GM23248 (cell line): Measurements from ENCODE around the gene BCL2. TPM values are rescaled to one million over a fixed set of nuclear protein-coding genes. Genes with fewer than 3 reads are reported as not detected.

Experiments
- DNase-seq: peaks from one replicate; pipeline ENCODE4 v3.0.0-alpha.2; 2015
- H2AFZ ChIP-seq: fragments of 200-600 bp; sonication (generic); 2 replicates; pipeline ENCODE4 v1.6.1; 2016; ENCODE audit warnings: antibody characterized with exemption
- H3F3A ChIP-seq: fragments of 200-600 bp; sonication (generic); 2 replicates; pipeline ENCODE4 v1.6.1; 2016; ENCODE audit warnings: mild to moderate bottlenecking, antibody characterized with exemption, mixed run types; ENCODE audit not compliant: insufficient read depth
- H3K27ac ChIP-seq: fragments of 200-600 bp; sonication (generic); 2 replicates; pipeline ENCODE4 v1.5.1; 2016; ENCODE audit warnings: mild to moderate bottlenecking
- H3K27me3 ChIP-seq: fragments of 200-600 bp; sonication (generic); replicated peaks from 2 replicates; pipeline ENCODE4 v1.6.1; 2016; ENCODE audit warnings: mild to moderate bottlenecking; ENCODE audit not compliant: insufficient read depth
- H3K36me3 ChIP-seq: fragments of 200-600 bp; sonication (generic); 2 replicates; pipeline ENCODE4 v1.6.1; 2016; ENCODE audit warnings: low read depth, mild to moderate bottlenecking
- H3K4me1 ChIP-seq: fragments of 200-600 bp; sonication (generic); 2 replicates; pipeline ENCODE4 v1.6.1; 2016; ENCODE audit warnings: mild to moderate bottlenecking; ENCODE audit not compliant: insufficient read depth
- H3K4me2 ChIP-seq: fragments of 200-600 bp; sonication (generic); one replicate; pipeline ENCODE4 v1.6.1; 2016; ENCODE audit warnings: mild to moderate bottlenecking; ENCODE audit not compliant: unreplicated experiment
- H3K4me3 ChIP-seq: fragments of 200-600 bp; sonication (generic); 2 replicates; pipeline ENCODE4 v1.5.1; 2016; ENCODE audit warnings: mild to moderate bottlenecking
- H3K79me2 ChIP-seq: fragments of 200-600 bp; sonication (generic); 2 replicates; pipeline ENCODE4 v1.6.1; 2016; ENCODE audit warnings: mild to moderate bottlenecking; ENCODE audit not compliant: insufficient read depth
- H3K9ac ChIP-seq: fragments of 200-600 bp; sonication (generic); 2 replicates; pipeline ENCODE4 v1.6.1; 2016; ENCODE audit warnings: mild to moderate bottlenecking
- H3K9me2 ChIP-seq: fragments of 200-600 bp; sonication (generic); 2 replicates; pipeline ENCODE4 v1.6.1; 2016; ENCODE audit warnings: mixed run types, mild to moderate bottlenecking, moderate library complexity; ENCODE audit not compliant: insufficient read depth
- H3K9me3 ChIP-seq: fragments of 200-600 bp; sonication (generic); one replicate; pipeline ENCODE4 v1.6.1; 2017; ENCODE audit warnings: low read depth
- H4K20me1 ChIP-seq: fragments of 200-600 bp; sonication (generic); 2 replicates; pipeline ENCODE4 v1.6.0; 2016; ENCODE audit not compliant: insufficient read depth
- EZH2 ChIP-seq: fragments of 200-600 bp; sonication (generic); IDR thresholded peaks from 2 replicates; pipeline ENCODE4 v1.6.1; 2018; ENCODE audit warnings: antibody characterized with exemption, mild to moderate bottlenecking; ENCODE audit not compliant: insufficient read depth, poor library complexity, severe bottlenecking
- EZH2phosphoT487 ChIP-seq: fragments of 200-600 bp; sonication (generic); IDR thresholded peaks from 2 replicates; pipeline ENCODE4 v1.6.1; 2018; ENCODE audit warnings: antibody characterized with exemption, moderate library complexity, mild to moderate bottlenecking, low read depth; ENCODE audit not compliant: insufficient read depth
- WGBS, 2 experiments: methylation state at CpG; one replicate each; pipeline ENCODE4 v1.1.6; 2015 to 2017; ENCODE audit warnings: low lambda C conversion rate in 2 of 2, low coverage in 1 of 2; ENCODE audit errors: missing lambda C conversion rate in 2 of 2; 5-methylcytosine and 5-hydroxymethylcytosine counted together
- in situ Hi-C: fragments of 300-500 bp; cut with MboI; formaldehyde crosslinking; loops from 2 replicates; pipeline ENCODE4 v1.15.0; 2020
- polyA plus RNA-seq: library from polyadenylated mRNA; unstranded; fragments of >200 nt; fragmentation: Nextera tagmentation; extraction: Ambion mirVana; gene quantifications from 2 replicates; pipeline ENCODE4 v1.2.1, GENCODE V29; 2016
- total RNA-seq: library from RNA; depleted of rRNA; stranded (reverse); fragments of >200 nt; shearing (Covaris generic); gene quantifications from 2 replicates; pipeline ENCODE4 v1.2.3, GENCODE V29; 2014

The BCL2 gene
- total and polyA plus RNA-seq, 2 experiments from 2014 or later = 0.30 to 1.5 TPM

DNA sequence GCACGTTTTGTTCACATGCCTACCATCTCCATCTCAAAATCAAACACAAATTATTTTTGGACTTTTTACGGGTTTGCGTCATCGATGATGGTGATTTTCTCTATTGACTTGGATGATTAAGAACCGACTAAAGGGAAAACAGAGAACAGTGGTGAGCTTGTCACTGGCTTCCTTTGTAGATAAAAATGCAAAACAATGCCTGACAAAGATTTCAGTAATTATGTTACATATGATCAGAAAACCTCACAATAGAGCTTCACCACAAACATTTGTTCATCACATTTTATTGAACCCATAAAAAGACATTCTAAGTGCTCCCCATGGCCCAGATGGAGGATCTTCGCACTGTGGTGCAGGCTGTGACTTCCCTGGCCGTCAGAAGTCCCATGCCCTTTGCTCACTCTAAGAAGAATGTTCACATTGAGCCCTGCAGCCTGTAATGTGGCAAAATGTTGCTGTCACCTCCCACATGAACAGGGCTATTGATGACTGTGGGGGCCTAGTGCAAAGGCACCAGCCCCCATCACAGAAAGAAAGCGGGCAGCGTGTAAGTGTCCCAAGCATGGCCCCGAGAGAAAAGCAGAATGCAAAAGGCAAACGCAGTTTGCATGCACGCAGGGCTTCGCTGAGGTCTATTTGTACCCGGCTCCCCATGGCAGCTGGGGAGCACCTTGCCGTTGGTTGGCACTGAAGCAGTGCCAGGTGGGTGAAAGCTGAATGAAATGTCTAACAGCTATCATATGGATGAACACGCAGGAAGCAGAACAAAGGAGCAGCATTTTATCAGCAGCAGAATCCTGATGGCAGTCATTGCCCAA is 60.6 kb downstream of the BCL2 start:
- Histone ChIP-seq H3K27me3 (no peaks in the 10 kb centered on the region), H3K36me3 (no peaks in the 10 kb centered on the region), H3K4me2 (no peak overlapping the region), H3K79me2 (no peaks in the 10 kb centered on the region), H3K4me1 (peaks cover 1% of the 10 kb centered on the region), H3F3A (no peaks in the 10 kb centered on the region), H3K27ac (no peak overlapping the region), H4K20me1 (no peaks in the 10 kb centered on the region), H2AFZ (no peak overlapping the region), H3K9me2 (no peaks in the 10 kb centered on the region), H3K9ac (no peak overlapping the region), H3K4me3 (no peak overlapping the region), H3K9me3 (no peaks in the 10 kb centered on the region)
- TF ChIP-seq EZH2 = no peak
- TF ChIP-seq EZH2phosphoT487 = no peak
- in situ Hi-C loops = no loop called here
- 82 to 83% methylated on average over 16 of the region's 16 CpGs for WGBS, 2 experiments
- no peak for DNase-seq

- peaks cover 7% of the 10 kb centered on the region for H3F3A ChIP-seq
- no peak for DNase-seq
- H3K4me1 ChIP-seq = peaks cover 12% of the 10 kb centered on the region
- TF ChIP-seq EZH2 = no peak
- TF ChIP-seq EZH2phosphoT487 = no peak
- H3K9ac ChIP-seq = no peak overlapping the region
- H3K79me2 ChIP-seq = no peaks in the 10 kb centered on the region
- H2AFZ ChIP-seq = no peak overlapping the region
- H3K27me3 ChIP-seq = no peaks in the 10 kb centered on the region
- H3K27ac ChIP-seq = no peak overlapping the region
- WGBS, 2 experiments = 74 to 83% methylated on average over 5 of the region's 5 CpGs
- no peaks in the 10 kb centered on the region for H4K20me1 ChIP-seq
- no peak overlapping the region for H3K4me2 ChIP-seq
- no peaks in the 10 kb centered on the region for H3K36me3 ChIP-seq
- no peaks in the 10 kb centered on the region for H3K9me2 ChIP-seq
- in situ Hi-C loops = no loop called here
- no peak overlapping the region for H3K4me3 ChIP-seq
- H3K9me3 ChIP-seq = no peaks in the 10 kb centered on the region
Observed at GRCh38 chr18:63257453-63257852, 62.1 kb downstream of the BCL2 start.

DNA sequence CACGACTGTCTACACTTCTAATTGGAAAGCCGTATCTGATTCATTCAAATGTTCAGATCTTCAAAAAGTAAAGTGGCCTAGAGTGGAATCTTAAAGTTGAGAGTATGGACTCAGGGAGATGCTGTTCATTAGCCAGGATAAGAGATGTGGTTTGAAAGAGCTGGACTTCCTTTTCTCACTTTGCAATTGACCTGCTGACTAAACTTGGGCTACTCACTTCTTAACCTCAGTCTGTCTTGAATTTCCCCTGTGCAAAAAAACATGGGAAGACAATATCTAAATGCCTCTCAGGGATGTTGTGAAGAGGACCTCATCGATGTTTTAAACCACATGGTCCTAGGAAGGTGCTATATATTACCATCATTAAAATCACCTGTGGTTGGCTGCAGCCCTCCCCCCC is 64.1 kb downstream of the BCL2 start:
- H3K9me3 ChIP-seq = no peaks in the 10 kb centered on the region
- no peak for DNase-seq
- no peak overlapping the region for H3K4me2 ChIP-seq
- no peaks in the 10 kb centered on the region for H3K36me3 ChIP-seq
- no peak overlapping the region for H3K4me3 ChIP-seq
- H3K4me1 ChIP-seq = peaks cover 12% of the 10 kb centered on the region
- WGBS, 2 experiments = 84 to 86% methylated on average over 3 of the region's 3 CpGs
- no peaks in the 10 kb centered on the region for H3K9me2 ChIP-seq
- no peak overlapping the region for H3K9ac ChIP-seq
- no peak overlapping the region for H2AFZ ChIP-seq
- H3K27me3 ChIP-seq = no peaks in the 10 kb centered on the region
- H3K79me2 ChIP-seq = no peaks in the 10 kb centered on the region
- H4K20me1 ChIP-seq = no peaks in the 10 kb centered on the region
- peaks cover 7% of the 10 kb centered on the region for H3F3A ChIP-seq
- no peak overlapping the region for H3K27ac ChIP-seq
- in situ Hi-C loops = no loop called here
- TF ChIP-seq EZH2phosphoT487 (no peak), EZH2 (no peak)

GRCh38 chr18:63254716-63255399 is 64.7 kb downstream of the BCL2 start:
- Histone ChIP-seq H3K4me1 (peaks cover 12% of the 10 kb centered on the region), H2AFZ (no peak overlapping the region), H3K4me3 (no peak overlapping the region), H3K9me2 (no peaks in the 10 kb centered on the region), H3K27me3 (no peaks in the 10 kb centered on the region), H3K4me2 (no peak overlapping the region), H3K79me2 (no peaks in the 10 kb centered on the region), H3K27ac (no peak overlapping the region), H3F3A (peaks cover 7% of the 10 kb centered on the region), H3K9ac (no peak overlapping the region), H4K20me1 (no peaks in the 10 kb centered on the region), H3K36me3 (no peaks in the 10 kb centered on the region), H3K9me3 (no peaks in the 10 kb centered on the region)
- 92 to 96% methylated on average over 4 of the region's 4 CpGs for WGBS, 2 experiments
- TF ChIP-seq EZH2 (no peak), EZH2phosphoT487 (no peak)
- DNase-seq = no peak
- in situ Hi-C loops = no loop called here
